T-helper 2 cell treated with Interferon-gamma antibody and Interleukin-4, amounts not matched to agents 5 μg/mL and 100 μg/mL, for 36 hours (primary cell): ENCODE results near the gene SVOP.

ENCODE experiments used
- DNase-seq: peaks from one replicate; pipeline ENCODE4 v3.0.0; 2021; ENCODE audit warnings: low spot score
- H3K27ac Mint-ChIP-seq: one replicate; pipeline ENCODE4 v1.8.0; 2021; ENCODE audit warnings: mild to moderate bottlenecking, mixed read lengths
- H3K27me3 Mint-ChIP-seq: one replicate; pipeline ENCODE4 v1.8.0; 2021; ENCODE audit warnings: low read depth, mixed read lengths
- H3K36me3 Mint-ChIP-seq: one replicate; pipeline ENCODE4 v1.8.0; 2021; ENCODE audit warnings: low read depth, mixed read lengths
- H3K4me1 Mint-ChIP-seq: one replicate; pipeline ENCODE4 v1.8.0; 2021; ENCODE audit warnings: low read depth, mixed read lengths
- H3K4me3 Mint-ChIP-seq: one replicate; pipeline ENCODE4 v1.8.0; 2022; ENCODE audit warnings: mild to moderate bottlenecking, moderate library complexity, mixed read lengths
- H3K9me3 Mint-ChIP-seq: one replicate; pipeline ENCODE4 v1.8.0; 2021; ENCODE audit warnings: mixed read lengths

The SVOP gene

DNA sequence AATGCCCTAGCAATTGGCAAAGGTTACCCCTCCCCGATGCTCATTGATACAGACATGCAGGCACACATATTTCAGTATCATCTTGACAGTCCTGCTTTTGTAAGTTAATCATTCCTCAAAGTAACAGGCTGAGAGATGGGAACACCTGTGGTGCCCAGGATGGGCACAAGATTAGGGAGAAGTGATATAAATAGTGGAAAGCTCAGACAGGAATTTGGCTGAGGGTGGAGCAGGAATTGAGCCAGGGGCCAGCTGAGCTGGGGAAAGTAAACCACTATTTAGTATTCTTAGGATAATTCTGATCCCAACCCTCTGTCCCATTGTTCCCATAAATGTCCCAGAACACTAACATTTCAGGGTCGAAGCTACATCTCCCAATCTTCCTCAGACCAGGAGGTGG, 102.7 kb downstream of the SVOP start:
- Mint-ChIP-seq H3K27me3 (peaks cover 6% of the 10 kb centered on the region), H3K4me3 (no peak overlapping the region), H3K36me3 (no peaks in the 10 kb centered on the region), H3K9me3 (no peaks in the 10 kb centered on the region), H3K4me1 (no peaks in the 10 kb centered on the region), H3K27ac (no peak overlapping the region)
- DNase-seq: no peak

DNA sequence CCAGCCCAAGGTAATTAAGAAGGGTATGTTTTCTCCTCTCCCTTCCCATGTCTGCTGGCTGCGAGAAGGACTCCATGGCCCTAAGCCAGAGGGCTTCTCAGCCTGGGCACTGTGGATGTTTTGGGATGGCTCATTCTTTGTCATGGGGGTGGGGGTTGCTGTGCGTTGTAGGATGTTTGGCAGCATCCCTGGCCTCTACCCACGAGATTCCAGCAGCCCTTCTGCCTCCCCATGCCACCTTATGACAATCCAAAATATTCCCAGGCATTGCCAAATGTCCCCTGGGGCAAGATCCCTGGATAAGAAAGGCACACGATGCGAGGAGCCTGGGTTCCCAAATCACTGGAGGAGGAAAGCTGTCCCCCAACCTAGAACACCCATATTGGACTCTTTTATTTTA, 104.5 kb downstream of the SVOP start:
- Mint-ChIP-seq H3K4me1 (no peaks in the 10 kb centered on the region), H3K36me3 (no peaks in the 10 kb centered on the region), H3K27me3 (peaks cover 6% of the 10 kb centered on the region), H3K4me3 (no peak overlapping the region), H3K9me3 (no peaks in the 10 kb centered on the region), H3K27ac (no peak overlapping the region)
- DNase-seq: no peak

DNA sequence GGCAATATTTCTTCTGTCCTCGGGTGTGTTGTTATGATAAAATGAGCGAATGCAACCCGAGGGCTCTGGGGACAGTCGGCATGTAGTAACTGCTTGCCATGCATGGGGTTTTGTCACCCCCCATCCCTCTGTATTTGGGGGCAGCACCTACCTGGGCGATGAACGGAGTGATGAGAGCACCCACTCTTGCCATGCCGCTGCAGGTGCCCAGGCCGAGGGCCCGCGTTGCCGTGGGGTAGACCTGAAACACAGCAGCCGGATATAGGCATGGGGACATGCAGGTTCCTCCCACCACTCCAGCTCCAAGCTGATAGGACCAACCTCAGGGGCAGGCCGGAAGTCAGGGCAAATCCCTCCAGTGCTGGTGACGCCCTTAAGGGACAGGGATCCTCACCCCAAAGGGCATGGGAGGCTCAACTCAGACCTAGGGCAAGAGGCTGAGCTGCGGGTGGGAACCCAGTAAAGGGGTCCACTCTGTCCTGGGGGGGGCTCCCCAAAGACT, 105.2 kb downstream of the SVOP start:
- H3K4me1 Mint-ChIP-seq: no peaks in the 10 kb centered on the region
- no peak overlapping the region for H3K4me3 Mint-ChIP-seq
- H3K36me3 Mint-ChIP-seq: no peaks in the 10 kb centered on the region
- no peaks in the 10 kb centered on the region for H3K9me3 Mint-ChIP-seq
- H3K27ac Mint-ChIP-seq: no peak overlapping the region
- peaks cover 2% of the 10 kb centered on the region for H3K27me3 Mint-ChIP-seq
- no peak for DNase-seq

DNA sequence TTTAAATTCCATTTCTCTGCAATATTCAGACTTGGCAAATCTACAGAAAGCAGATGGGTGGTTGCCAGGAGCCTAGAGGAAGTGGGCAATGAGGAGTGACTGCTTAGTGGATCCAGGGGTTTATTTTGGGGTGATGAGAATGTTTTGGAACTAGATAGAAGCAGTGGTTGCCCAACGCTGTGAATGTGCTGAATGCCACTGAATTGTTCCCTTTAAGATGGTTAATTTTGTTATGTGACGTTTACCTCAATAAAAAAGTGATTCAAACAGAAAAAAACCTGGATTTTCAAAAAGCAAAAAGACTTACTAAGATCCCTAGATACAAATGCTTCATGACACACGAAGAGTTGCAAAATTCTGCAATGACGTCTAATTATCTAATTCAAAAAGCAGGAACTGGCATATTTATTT, 106.7 kb downstream of the SVOP start:
- Mint-ChIP-seq H3K27ac (no peak overlapping the region), H3K9me3 (no peaks in the 10 kb centered on the region), H3K27me3 (peaks cover 2% of the 10 kb centered on the region), H3K36me3 (no peaks in the 10 kb centered on the region), H3K4me3 (no peak overlapping the region), H3K4me1 (no peaks in the 10 kb centered on the region)
- no peak for DNase-seq

DNA sequence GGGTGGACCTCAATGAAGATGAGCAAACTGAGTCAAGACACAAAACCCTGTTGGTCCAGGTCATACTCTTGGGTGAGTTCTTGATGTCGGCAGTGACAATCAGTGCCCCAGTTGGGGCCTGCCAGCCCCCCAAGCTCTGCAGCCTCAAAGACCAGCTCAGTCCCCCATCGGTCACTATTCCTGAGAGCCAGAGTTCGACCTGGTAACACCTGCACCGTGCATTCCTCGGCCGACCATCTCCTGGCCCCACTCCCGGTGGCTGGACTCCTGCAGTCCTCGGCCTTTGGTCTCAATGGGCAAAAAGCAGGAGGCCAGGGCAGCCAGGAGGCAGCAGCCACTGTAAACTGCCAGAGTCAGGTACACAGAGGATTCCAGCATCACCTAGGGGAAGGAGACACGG, 108.5 kb downstream of the SVOP start:
- no peak overlapping the region for H3K4me3 Mint-ChIP-seq
- H3K36me3 Mint-ChIP-seq: no peaks in the 10 kb centered on the region
- no peak overlapping the region for H3K27ac Mint-ChIP-seq
- H3K4me1 Mint-ChIP-seq: no peaks in the 10 kb centered on the region
- H3K9me3 Mint-ChIP-seq: no peaks in the 10 kb centered on the region
- no peak for DNase-seq
- peaks cover 8% of the 10 kb centered on the region for H3K27me3 Mint-ChIP-seq

DNA sequence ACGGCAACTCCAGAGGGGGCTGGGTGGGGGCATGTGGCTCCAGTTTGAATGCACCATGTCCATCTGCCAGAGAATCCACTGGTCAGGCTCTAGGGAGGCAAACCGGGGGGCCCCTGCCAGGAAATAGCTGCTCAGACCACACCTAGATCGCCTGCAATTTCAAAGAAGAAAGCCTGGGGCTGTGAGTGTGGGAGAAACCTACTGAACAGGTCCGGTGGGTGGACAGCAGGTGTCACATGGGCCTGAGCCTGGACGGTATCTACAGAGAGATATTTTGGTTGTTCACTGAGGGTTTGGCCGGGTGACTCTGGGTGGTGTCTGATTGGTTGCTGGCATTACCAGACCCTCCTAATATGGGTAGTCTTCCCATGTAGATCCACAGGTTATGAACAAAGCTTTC, 109.0 kb downstream of the SVOP start:
- no peaks in the 10 kb centered on the region for H3K4me1 Mint-ChIP-seq

DNA sequence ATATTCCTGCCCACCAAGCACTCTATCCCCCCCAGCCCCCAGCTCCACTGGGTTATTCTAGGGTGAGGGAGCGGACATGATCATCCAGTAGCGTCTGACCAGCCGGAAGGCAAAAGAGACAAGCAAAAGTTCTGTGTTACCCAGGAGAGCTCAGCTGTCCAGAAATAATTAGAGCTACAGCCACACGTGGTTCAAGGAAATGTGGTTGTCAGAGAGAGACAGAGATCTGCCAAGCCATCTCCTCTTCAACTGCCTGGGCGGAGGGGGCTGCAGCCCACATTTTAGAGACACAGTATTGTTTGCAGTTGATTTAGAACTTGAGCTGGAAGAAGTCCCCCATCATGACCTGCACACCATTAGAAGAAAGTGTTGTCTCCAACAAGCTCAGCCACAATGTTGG, 110.5 kb downstream of the SVOP start:
- Mint-ChIP-seq H3K36me3 (no peaks in the 10 kb centered on the region), H3K4me1 (no peaks in the 10 kb centered on the region), H3K9me3 (no peaks in the 10 kb centered on the region), H3K4me3 (no peak overlapping the region), H3K27me3 (peaks cover 23% of the 10 kb centered on the region), H3K27ac (no peak overlapping the region)
- DNase-seq: no peak

More for the DNA sequence above, 109.0 kb downstream of the SVOP start:
- Mint-ChIP-seq H3K27me3 (peaks cover 12% of the 10 kb centered on the region), H3K9me3 (no peaks in the 10 kb centered on the region), H3K4me3 (no peak overlapping the region), H3K36me3 (no peaks in the 10 kb centered on the region), H3K27ac (no peak overlapping the region)
- no peak for DNase-seq

DNA sequence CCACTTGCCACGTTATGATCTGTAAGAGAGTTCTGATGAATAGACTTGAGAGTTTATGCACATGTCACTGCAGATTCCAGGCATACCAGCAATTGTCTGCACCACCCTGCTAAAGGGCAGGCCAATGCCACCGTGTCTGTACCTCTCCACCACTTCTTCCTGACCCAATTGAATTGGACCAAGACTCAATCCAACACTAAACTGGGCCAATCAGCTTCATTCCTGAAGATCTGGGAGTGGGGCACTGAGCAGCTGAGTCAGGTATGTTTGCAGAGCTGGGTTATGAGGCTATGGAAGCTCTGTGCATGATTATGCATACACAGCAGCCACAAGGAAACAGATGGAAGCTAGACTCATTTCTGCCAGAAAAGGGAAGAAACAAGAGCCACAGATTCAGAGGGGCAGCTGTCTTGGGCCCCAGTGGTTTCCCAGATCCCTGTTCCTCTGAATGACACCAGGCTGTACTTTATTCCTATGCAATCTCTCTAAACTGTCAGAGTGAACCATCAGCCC, 113.0 kb downstream of the SVOP start:
- Mint-ChIP-seq H3K36me3 (no peaks in the 10 kb centered on the region), H3K9me3 (no peaks in the 10 kb centered on the region), H3K27me3 (peaks cover 22% of the 10 kb centered on the region), H3K4me1 (no peaks in the 10 kb centered on the region), H3K27ac (no peak overlapping the region), H3K4me3 (no peak overlapping the region)
- no peak for DNase-seq

DNA sequence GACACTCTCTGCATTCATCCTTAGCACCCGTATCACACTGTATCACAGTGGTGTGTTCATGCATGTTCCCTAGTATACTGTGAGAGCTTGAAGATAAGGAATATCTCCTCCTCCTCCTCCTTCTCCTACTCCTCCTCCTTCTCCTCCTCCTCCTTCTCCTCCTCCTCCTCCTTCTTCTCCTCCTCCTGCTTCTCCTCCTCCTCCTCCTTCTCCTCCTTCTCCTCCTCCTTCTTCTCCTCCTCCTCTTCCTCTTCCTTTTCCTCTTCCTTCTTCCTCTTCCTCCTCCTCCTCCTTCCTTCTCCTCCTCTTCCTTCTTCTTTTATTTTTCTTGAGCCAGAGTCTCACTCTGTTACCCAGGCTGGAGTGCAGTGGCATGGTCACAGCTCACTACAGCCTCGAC, 113.9 kb downstream of the SVOP start:
- Mint-ChIP-seq H3K27ac (no peak overlapping the region), H3K4me1 (no peaks in the 10 kb centered on the region)

DNA sequence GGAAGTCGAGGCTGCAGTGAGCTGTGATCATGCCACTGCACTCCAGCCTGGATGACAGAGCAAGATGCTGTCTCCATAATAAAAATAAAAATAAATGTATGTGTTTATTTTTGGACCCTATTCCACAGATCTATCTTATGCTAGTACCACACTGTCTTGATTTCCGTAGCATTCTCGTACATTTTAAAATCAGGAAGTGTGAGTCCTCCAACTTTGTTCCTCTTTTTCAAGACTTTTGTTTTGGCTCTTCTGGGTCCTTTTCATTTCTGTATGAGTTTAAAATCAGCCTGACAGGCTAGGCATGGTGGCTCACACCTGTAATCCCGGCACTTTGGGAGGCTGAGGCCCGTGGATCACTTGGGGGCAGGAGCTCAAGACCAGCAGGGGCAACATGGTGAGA, 115.1 kb downstream of the SVOP start:
- Mint-ChIP-seq H3K4me3 (no peak overlapping the region), H3K36me3 (no peaks in the 10 kb centered on the region), H3K4me1 (no peaks in the 10 kb centered on the region), H3K9me3 (no peaks in the 10 kb centered on the region), H3K27me3 (peaks cover 22% of the 10 kb centered on the region), H3K27ac (no peak overlapping the region)
- DNase-seq: no peak

More for the DNA sequence above, 113.9 kb downstream of the SVOP start:
- Mint-ChIP-seq H3K4me3 (no peak overlapping the region), H3K27me3 (peaks cover 22% of the 10 kb centered on the region), H3K9me3 (no peaks in the 10 kb centered on the region), H3K36me3 (no peaks in the 10 kb centered on the region)
- DNase-seq: no peak

DNA sequence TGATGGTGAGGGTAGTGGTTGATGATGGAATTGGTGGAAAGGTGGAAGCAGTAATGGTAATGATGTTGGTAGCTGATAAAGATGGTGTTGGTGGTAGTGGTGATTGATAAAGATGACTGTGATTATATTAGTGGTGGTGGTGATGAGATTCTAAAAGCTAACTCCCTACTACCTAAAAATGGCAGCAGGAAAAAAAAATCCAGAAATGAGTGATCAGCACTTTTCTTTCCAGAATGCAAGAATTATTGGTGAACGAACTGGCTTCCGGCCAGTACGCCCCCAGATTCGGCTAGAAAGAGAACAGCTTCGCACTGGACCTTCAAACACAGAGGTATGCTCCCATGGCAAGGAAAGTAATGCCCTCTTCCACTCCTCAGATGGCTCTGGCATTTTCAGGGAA, 121.7 kb downstream of the SVOP start:
- H3K4me3 Mint-ChIP-seq: no peak overlapping the region
- no peak overlapping the region for H3K27ac Mint-ChIP-seq
- H3K27me3 Mint-ChIP-seq: peaks cover 3% of the 10 kb centered on the region
- H3K9me3 Mint-ChIP-seq: no peaks in the 10 kb centered on the region
- no peaks in the 10 kb centered on the region for H3K36me3 Mint-ChIP-seq
- H3K4me1 Mint-ChIP-seq: no peaks in the 10 kb centered on the region
- no peak for DNase-seq

DNA sequence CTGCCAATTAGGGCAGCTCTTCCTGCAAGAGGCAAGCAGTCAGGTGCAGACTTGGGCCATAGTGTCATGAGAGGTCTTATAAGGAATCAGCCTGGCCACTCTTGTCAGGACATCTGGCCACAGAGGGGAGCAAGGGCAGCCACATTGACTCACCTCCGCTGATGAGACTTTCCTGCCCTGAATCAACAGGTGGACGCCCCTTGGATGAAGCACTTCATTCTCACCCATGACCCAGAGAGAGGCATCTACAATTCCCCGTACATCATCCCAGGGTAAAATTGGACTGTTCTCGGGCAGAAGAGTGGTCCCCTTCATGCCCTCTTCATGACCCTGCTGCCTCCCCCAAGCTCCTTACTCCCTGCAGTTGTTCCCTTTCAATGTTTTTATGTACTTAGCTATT, 124.1 kb downstream of the SVOP start:
- Mint-ChIP-seq H3K36me3 (no peaks in the 10 kb centered on the region), H3K27me3 (peaks cover 3% of the 10 kb centered on the region), H3K4me3 (no peak overlapping the region), H3K9me3 (no peaks in the 10 kb centered on the region), H3K27ac (no peak overlapping the region), H3K4me1 (no peaks in the 10 kb centered on the region)
- no peak for DNase-seq

DNA sequence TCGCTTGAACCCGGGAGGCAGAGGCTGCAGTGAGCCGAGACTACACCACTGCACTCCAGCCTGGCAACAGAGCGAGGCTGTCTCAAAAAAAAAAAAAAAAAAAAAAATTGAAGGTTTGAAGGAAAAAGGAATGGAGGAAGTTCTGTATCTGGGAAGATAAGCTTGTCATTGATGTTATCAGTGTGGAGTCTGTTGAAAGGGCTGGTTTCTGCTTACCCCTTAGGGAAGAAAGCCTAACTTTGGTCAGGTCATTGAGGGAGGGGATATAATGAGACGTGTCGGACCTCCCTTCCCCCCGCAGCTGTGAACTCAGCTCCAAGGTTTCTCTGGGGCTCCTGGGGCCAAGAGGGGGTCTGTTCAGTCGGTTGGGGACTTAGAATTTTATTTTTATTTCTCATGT, 124.5 kb downstream of the SVOP start:
- Mint-ChIP-seq H3K27ac (no peak overlapping the region), H3K4me1 (no peaks in the 10 kb centered on the region), H3K9me3 (no peaks in the 10 kb centered on the region), H3K4me3 (no peak overlapping the region), H3K36me3 (no peaks in the 10 kb centered on the region), H3K27me3 (peaks cover 3% of the 10 kb centered on the region)
- DNase-seq: no peak

DNA sequence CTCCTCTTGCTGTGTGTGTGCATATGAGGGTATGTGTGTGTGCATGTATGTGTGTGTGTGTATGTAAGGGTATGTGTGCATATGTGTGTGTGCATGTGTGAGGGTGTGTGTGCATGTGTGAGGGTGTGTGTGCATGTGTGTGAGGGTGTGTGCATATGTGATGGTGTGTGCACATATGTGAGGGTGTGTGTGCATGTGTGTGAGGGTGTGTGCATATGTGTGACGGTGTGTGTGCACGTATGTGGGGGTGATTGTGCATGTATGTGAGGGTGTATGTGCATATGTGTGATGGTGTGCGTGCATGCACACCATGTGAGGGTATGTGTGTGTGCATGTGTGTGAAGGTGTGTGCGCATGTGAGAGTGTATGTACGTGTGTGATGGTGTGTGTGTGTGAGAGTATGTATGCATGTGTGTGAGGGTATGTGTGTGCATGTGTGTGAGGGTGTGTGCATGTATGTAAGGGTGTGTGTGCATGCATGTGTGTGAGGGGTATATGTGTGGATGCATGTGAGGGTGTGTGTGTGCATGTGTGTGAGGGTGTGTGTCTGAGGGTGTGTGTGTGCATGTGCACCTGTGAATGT, 125.6 kb downstream of the SVOP start:
- no peak for DNase-seq
- H3K36me3 Mint-ChIP-seq: no peaks in the 10 kb centered on the region
- no peak overlapping the region for H3K4me3 Mint-ChIP-seq
- H3K27me3 Mint-ChIP-seq: peaks cover 3% of the 10 kb centered on the region
- no peaks in the 10 kb centered on the region for H3K4me1 Mint-ChIP-seq
- H3K27ac Mint-ChIP-seq: no peak overlapping the region
- peaks cover 3% of the 10 kb centered on the region for H3K9me3 Mint-ChIP-seq

DNA sequence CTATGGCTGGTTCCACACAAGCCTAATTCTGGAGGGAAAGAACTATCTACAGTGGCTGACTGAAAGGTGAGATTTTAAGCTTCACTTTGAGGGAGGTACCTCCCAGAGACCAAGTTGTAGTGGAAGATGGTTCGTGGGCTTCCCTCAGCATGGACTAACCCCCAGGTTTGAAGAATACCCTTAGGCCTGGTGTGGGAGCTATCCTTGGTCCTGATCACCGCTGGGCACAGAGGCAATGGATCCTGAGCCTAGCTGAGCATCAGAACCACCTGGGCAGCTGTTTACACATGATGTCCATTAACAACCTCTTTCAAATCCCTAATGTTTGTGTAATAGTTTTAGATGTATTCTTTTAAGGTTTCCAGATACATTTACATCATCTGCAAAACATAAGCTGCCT, 130.7 kb downstream of the SVOP start:
- H3K27ac Mint-ChIP-seq: no peak overlapping the region

More for the DNA sequence above, 130.7 kb downstream of the SVOP start:
- no peak overlapping the region for H3K4me3 Mint-ChIP-seq
- H3K36me3 Mint-ChIP-seq: no peaks in the 10 kb centered on the region
- H3K27me3 Mint-ChIP-seq: no peaks in the 10 kb centered on the region
- H3K4me1 Mint-ChIP-seq: no peaks in the 10 kb centered on the region
- H3K9me3 Mint-ChIP-seq: peaks cover 3% of the 10 kb centered on the region
- no peak for DNase-seq
